NCI-H2081 (cell line): ENCODE data around the gene GSE1.
A peak's percentile ranks its signal among the peaks of the same experiment; 100 is the strongest.

ENCODE experiments used
- DNase-seq, 2 experiments: peaks; one replicate each; lab custom pipeline; 2025; lab: John Stamatoyannopoulos, UW

The GSE1 gene

DNA sequence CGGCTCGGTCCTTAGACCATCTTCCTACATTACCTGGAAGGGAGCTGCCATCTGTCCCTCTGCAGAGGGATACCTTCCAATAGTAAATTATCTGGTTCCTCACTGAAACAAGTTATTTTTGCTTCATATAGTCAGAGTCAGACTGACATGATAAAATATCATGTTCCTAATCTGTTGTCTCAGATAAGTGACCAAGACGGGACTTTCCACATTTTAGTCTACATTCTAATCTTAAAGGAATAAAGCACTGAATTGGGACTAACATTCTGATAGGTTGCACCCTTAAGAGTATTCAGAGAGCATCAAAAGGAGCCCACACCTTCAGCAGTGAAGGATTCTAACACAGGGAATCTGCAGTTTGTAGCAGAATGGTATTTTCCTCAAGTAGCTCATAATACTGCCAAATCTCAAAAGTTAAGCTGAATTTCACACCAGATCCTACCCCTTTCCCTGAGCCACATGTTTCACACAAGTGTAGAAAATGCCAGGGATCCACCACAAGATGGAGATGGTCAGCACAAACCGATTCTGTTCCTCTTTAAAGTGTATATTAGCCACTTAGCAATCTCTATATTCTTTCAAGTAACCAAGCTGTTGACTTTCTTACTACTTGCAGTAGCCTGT is 62.2 kb downstream of the GSE1 start:
- peak in 1 of 2 experiments; percentile 9 for DNase-seq

DNA sequence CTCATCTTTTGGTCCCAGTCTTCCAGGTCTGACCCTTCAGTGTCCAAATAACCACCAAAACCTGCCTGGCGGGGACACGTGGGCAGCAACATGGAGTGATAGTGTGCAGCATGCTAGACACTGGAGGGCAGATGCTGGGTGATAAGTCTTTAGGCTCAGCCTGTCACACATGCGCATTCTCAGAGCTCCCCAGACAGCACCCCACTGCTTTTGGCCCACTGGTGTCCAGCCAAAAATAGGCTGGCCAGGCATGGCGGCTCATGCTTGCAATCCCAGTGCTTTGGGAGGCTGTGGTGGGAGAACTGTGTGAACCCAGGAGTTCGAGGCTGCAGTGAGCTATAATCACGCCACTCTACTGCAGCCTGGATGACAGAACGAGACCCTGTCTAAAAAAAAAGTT is 63.3 kb downstream of the GSE1 start:
- DNase-seq, result no peak

DNA sequence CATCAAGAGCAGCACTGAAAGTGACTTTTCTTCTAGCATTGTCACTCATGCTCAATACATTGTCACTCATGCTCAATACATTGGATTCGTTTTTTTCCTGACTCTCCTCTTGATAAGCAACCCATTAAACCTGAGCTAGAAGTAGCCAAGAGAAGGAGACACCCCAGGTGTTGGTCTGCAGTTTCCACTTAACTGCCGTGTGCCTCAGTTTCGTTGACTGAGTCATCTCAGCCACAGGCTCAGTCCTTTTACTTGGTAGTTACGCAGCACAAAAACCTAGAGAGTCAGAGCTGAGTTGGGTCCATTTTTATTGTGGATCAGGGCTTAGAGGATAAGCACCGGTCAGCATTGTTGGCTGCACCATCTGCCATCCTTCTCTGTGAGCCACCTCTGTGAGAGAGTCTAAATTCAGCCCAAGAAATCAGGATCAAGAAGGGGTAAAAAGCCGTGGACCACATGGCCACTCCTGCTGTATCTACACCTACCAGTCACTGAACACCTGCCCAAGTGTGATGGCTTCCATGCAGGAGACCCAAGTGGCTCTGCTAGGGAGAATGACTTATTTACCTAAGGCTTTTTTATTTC is 64.4 kb downstream of the GSE1 start:
- DNase-seq, result no peak

DNA sequence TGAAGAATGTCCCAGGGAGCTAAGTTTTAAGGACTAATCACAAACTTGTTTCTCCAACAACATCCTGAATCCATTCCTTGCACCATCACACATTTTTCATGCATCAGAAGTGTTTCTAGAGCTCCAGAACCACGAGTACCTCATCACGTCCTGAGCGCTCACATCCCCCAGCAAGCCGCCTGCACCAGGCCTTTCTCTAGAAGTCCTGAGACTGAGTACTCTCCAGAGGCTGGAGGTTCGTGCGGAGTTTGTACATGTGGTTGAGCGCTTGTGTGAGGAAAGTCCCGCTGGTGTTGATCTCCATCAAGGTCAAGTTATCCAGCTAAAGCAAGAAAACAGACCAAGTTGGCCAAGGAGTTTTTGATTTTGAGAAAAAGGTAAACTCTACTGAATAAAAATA is 64.9 kb downstream of the GSE1 start:
- no peak for DNase-seq

DNA sequence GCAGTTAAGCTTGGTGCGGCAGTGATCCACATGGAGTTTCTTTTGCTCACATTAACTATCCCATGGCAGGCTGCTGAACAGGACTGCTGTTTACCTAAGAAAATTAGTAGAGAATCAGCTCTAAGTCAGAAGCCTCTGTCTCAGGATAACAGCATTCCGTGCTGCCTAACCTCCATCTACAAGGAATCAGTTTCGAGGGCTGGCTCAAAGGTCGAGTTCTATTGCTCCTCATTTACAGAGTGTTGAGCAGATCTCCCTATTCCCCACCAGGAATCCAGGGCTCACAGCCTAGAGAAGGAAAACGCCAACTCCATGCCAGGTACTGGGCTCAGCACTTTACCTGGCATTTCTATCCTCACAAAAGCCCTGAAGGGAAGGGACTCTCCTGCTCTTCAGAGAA is 65.7 kb downstream of the GSE1 start:
- DNase-seq, result no peak

DNA sequence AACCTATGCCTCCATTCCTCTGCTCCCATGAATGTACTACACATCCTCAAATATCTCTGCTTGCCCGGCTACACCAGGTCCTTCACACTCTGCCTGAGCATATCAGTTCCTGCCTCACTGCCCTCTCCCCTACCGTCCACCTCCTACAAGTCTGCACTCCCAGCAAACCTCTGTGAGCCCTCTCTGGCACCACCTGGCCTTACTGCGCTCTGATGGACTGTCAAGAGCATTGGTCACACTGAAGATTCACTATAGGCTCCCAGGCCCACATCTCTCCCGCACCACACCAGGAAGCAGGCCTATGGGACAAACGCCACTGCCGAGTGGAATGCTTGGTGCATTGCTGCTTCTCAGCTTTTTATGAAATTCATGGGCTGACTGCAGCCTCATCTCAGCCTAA is 66.7 kb downstream of the GSE1 start:
- DNase-seq, result no peak

DNA sequence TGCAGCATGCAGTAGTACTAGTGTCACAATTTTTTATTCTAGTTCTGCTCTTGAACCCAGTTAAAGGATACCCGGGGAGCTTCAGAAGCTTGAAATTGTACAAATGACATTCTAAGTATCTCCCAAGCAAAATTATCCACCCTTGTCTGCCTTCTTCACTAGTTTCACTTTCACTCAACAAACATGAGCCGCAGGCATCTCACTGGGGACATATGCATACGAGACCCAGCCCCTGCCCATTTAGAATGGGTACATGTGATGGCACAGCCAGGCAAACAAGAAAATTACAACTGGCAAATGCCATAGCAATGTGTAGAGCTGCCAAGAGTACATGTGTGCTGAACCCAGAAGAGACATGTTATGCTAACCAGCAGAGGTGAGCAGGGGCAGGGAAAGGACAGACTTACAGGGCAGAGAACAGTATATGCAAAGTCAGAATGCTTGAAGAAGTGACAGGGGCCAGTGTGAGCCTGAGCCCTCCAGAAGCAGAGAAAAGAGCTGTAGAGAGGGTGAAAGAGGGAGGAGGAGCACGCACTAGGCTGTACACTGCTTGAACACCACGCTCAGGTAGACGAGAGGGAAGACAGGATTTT is 67.3 kb downstream of the GSE1 start:
- DNase-seq, result no peak

DNA sequence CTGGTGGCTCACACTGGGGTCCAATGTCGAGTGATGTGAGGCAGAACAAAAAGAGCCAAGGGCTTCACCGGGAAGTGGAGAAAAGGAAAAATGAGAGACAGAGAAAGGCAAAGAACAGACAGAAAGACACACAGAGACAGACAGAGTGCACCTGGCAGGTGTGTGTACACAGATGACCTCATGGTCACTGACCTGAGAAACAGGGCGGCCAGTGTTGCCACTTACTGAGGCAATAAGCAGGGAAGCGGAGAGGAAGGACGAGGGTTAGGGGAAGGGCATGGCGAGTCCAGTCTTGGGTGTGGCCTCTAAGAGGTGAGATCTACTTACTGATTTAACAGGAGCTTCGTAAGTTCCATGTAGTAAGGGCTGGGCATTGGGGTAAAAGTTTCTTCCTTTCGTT is 68.1 kb downstream of the GSE1 start:
- DNase-seq, result no peak

DNA sequence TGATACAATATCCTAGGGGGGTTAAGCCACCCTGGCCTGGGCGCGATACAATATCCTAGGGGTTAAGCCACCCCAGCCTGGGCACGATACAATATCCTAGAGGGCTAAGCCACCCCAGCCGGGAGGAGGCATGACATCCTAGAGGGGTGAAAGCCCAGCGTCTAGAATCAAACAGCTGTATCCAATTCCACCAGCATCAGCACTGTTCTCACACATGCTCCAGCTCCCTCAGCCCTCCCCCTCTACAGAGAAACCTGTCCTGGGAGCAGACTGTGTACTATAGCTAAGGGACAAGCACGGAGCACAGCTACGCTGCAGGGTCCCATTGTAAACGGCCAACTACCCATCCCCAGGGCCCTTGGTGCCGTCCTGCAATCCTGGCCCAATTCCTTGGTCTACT is 69.4 kb downstream of the GSE1 start:
- no peak for DNase-seq

DNA sequence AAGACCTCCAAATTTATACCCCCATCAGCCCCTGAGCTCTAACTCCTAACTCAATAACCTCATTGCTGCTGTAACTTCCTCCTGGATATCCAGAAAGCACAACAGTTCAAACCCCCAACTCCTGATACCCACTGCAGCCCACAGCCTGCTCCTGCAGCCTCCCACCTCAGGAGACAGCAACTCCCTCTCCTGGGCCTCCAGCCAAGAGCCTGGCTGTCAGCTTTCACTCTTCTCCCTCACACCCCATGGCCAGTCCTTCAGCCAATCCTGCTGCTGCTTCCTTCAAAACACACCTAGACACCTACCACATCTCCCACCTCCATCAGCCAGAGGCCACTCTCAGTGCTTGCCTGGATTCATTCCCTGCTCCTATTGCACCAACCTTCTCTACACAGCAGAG is 70.2 kb downstream of the GSE1 start:
- DNase-seq, result peak in 1 of 2 experiments; percentile 38

DNA sequence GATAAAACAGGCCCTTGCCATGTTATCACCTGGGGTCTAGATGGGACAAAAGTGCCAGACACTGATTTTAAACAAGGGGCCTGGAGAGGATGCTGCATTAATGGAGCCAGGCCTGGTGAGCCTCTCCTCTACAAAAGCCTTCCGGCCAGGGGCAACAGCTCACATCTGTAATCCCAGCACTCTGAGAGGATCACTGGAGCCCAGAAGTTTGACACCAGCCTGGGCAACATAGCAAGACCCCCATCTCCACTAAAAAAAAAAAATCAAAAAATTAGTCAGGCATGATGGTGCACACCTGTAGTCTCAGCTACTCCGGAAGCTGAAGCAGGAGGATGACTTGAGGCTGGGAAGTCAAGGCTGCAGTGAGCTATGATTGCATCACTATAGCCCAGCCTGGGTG is 72.1 kb downstream of the GSE1 start:
- DNase-seq, result no peak

DNA sequence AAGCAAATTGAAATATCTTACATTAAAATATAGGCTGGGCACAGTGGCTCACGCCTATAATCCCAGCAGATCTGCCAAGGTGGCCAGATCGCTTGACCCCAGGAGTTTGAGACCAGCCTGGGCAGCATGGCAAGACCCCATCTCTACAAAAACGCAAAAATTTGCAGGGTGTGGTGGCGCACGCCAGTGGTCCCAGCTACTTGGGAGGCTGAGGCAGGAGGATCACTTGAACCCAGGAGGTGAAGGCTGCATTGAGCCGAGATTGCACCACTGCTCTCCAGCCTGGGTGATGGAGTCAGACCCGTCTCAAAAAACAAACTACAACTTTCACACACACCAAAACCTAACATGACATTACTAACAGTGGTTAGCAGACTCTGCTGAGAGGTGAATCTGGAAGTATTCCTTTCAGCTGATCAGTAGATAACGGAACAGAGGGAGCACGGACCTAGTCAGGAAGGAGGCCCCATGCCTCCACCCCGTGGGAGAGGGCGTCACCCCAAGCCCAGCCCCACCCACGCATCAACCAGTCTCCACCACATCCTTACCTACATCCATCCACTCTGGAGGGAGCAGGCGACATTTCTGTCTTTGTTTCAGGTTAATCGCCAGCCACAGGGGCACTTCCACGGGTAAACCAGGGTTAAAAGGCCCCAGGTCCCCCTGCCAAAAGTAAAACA is 73.9 kb downstream of the GSE1 start:
- no peak for DNase-seq

DNA sequence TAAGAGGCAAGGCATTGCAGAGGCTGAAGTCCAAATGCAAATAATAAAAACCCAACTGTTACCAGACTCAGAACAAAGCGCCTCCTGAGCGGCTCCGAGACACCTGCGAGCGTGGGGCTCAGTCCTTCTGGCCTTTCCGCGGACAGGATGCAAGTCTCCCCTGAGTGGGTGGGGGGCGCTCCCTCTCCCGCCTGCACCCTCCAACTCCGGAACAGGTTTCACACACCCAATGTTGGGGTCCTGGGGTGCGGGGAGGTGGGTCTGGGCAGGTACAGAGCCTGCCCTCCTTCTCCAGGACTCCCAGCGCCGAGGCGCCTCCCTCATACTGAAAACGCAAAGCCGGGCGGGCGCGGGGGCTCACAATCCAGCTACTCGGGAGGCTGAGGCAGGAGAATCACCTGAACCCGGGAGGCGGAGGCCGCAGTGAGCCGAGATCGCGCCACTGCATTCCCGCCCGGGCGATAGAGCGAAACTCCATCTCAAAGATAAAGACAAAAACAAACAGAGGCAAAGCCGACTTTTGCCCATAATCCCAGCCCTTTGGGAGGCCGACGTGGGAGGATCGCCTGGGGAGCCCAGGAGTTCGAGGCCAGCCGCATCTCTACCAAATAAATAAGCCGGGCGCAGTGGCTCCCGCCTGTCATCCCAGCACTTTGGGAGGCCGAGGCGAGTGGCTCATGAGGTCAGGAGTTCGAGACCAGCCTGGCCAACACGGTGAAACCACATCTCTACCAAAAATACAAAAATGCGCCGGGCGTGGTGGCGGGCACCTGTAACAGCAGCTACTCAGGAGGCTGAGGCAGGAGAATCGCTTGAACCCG is 74.7 kb downstream of the GSE1 start:
- DNase-seq, result no peak

DNA sequence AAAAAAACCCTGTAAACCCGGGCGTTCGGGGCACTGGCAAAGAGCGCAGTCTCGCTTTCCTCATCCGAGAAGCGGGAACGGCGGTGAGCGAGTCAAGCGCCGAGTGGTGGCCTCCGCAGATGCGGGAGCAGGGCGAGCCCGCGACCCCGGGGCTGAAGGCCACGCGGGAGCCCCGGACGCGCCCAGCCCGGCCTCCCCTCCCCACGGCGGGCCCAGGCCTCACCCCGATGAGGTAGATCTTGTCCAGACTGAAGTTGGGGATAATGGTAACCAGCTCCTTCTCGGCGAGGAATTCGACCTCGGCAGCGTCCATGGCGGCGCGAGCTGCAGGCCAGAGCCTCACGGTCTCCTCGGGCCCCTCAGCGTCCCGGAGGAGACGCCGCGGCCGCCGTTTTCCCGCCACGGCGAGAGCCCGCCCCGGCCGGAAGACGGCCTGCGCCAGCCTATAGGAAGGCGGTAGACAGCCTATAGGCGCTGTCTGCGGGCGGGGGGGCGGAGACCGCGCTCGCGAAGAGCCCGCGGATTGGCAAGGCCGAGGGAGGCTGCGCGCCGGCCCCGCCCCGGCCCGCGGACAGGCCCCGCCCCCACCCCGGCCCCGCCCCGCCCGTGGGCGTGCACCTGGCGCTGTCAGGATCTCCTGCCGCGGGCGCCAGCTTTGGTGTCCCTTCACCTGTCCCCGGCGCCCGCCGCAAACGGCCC is 75.6 kb downstream of the GSE1 start, which contains the start of gene GINS2:
Gene GINS2, minus strand, starts transcription at position 369 of the 699 bp plus-strand sequence. Its CDS starts 56 bp downstream, at position 313.
- DNase-seq, result peak; percentile 84 to 88

DNA sequence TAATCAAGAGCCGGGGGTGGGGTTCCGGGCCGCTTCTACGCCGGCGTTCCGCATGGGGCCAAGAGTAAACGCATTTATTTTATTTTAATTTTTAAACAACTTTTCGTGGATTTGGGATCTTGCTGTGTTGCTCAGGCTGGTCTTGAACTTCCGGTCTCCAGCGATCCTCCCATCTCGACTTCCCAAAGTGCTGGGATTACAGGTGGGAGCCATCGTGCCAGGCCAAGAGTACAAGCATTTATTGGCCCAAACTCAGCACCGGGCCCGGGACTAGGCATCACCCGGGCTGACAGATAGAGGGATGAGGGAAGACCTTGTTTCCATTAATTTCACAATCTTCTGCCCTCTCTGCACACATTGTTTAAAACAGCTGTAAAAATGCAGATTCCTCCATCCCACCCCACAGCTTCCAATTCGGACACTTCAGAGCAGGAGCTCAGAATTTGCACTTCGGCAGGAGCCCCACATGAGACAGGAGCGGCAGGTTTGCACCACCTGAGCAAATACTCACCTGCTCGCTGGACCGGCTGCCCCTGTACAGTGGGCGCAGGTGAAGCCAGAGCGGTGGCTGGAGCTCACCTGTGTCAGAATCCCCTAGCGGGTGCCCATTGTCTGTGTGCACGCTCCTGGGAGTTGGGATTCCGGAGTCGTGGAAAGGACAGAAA is 76.3 kb downstream of the GSE1 start:
- peak in 1 of 2 experiments; percentile 67 for DNase-seq

DNA sequence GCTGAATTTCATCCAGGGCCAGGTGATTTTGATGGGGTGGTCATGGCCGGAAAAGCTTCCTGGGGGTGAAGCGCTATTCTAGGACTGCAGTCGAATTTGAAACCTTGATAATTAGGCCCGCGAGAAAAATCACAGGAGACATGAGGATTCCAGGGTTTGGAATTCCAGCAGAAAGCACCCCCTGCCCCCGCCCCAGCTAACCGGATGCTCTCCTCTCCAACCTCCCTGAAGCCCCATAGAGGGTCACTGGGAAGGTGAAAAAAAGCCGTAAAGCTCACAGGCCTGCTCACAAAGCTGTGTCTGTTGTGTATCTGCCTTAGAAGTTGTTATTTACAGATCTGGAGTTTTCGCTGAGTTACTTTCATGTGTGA is 76.8 kb downstream of the GSE1 start:
- no peak for DNase-seq

DNA sequence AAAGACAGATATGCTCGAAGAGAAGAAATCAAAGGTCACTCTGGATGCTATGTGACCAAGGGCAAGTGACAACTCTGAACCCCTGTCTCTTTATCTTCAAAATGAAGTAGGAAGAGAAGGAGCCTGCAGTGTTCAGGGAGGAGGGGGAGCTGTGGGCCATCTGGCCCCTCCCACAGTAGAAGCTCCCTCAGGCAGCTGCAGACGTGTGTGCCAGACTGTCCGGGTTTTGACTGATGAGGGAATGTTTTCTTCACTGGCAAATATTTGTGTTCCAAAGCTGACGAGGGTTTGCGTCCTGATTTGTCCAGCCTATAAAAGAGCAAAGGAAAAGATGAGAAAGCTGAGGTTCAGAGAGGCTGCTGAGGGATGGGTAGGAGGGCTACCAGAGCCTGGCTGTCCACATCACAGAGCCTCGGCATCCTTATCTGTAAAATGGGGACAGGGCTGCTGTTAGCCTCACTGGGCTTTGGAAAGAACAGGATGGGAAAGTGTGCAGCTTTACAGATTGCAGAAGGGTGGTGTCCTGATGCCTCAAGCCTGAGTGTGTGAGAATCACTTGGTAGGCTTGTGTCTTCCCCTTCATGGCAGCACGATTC is 77.4 kb downstream of the GSE1 start:
- DNase-seq, result peak in 1 of 2 experiments; percentile 55

DNA sequence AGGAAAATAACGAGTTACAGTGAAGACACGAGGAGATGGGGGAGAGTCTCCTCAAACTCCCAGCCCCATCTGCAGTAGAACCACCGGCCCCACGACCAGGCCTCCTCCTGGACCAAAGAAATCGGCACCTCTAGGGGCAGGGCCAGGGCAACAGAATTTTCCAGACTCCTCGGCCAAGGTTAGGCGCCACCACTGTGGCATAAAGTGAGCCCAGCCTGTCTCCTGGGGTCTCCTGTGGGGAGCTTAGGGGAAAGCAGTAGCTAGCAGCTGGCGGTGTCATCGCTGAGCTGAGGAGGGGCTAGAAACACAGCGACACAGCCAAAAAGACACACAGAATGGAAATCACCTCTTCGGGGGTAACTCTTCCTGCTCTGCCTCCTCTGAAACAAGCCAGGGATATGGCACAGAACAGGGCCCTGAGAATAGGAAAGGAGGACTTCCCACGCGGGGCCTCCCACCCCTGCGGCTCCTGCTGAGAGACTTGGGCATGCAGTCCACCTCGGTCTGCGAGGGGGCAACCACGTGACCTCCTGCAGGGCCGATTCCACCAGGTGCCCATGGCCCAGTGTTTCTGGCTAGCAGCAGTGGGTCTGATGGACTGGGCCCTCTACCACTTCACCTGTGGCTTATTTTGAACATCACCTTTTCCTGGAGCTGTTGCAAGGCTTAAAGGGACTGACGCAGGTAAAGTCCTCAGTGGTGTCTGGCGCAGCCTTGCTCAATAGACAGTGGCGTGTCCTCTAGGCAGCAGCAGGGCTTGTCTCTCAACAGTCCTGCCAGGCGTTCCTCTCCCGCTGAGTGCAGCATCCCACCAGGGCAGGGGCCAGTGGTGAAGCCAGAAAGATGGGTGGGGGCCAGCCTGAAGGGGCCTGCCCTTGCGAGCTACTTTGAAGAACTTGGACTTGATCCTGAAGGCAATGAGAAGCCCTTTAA is 82.3 kb downstream of the GSE1 start:
- DNase-seq, result no peak

DNA sequence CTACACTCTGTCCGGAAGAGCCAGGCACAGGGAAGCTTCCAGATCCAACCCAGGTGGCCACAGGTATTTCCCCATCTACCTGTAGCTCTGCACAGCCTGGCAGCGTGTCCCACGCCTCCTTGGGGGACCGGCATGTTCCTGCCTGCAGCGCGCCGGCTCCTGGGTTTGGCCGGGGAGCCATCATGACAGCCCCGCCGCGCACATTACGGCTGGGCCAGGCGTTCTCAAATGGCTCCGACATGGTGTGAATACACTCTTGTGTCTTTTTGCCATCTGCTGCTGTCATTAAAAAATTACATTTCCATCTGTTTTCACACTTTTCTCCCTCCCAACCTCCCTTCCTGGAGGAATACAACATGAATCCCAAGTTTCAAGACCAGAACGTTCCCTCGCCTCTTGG is 83.7 kb downstream of the GSE1 start:
- no peak for DNase-seq

DNA sequence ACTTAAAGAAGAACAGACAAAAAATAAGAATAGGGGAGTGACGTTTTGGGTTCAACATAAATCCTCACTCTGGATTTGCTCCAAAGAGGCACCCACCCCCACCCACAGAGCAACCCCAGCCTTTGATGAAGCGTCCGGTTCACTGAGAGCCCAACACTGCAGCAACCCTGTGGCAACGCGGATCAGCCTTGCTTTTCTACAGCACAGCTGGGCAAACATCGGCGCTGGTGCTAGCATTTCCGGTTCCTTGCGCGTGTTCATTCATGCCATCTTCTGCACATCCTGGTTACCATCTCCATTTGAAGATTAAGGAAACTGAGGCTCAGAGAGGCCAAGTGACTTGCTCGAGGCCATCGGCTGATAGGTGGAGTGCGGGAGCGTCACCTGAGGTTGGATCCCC is 84.3 kb downstream of the GSE1 start:
- DNase-seq, result peak in 1 of 2 experiments; percentile 58
